WTC11 (cell line): ENCODE measurements around the gene CGB3.
"Not testable (repeated sequence)": the region's sequence is repeated elsewhere in the genome, so short reads cannot be mapped to it uniquely, and the experiment has no call there.

Experiments
- E2F4 ChIP-seq: sonication (generic); formaldehyde crosslinking; IDR thresholded peaks from 2 replicates; pipeline ENCODE4 v1.8.1; 2022; ENCODE audit warnings: low read depth, mild to moderate bottlenecking, moderate library complexity, missing genetic modification reagents, borderline replicate concordance
- MAX ChIP-seq: sonication (generic); formaldehyde crosslinking; IDR thresholded peaks from 2 replicates; pipeline ENCODE4 v1.8.0; 2022; ENCODE audit warnings: mild to moderate bottlenecking, missing genetic modification reagents

- TF ChIP-seq MAX; E2F4 (CRISPR knock-in tag): not testable (repeated sequence)
Measured at GRCh38 chr19:49038111-49038510, 14.0 kb upstream of the CGB3 start.
